ENCODE results near the gene NOS3.

The NOS3 gene

GRCh38 chr7:150990416-150991186 is at the start of gene NOS3:
TSS of gene NOS3 (plus strand) at chr7:150991017. CDS start at chr7:150993804, 2,787 bp downstream.
- no peak for DNase-seq

- DNase-seq = no peak
Measured at GRCh38 chr7:150941351-150942000, 49.3 kb upstream of the NOS3 start.

GRCh38 chr7:150942001-150942590 is 48.7 kb upstream of the NOS3 start:
- peak; percentile 55 for DNase-seq

- no peak for DNase-seq
Measured at GRCh38 chr7:150942591-150943452, 48.0 kb upstream of the NOS3 start.

GRCh38 chr7:150943453-150943814 is 47.4 kb upstream of the NOS3 start:
- DNase-seq = no peak

GRCh38 chr7:150944066-150945042 is 46.5 kb upstream of the NOS3 start:
- no peak for DNase-seq

GRCh38 chr7:150945171-150945852 is 45.5 kb upstream of the NOS3 start:
- no peak for DNase-seq

- DNase-seq = no peak
Measured at GRCh38 chr7:150945853-150946420, 44.9 kb upstream of the NOS3 start.

- no peak for DNase-seq
Measured at GRCh38 chr7:150946421-150947240, 44.2 kb upstream of the NOS3 start.

GRCh38 chr7:150947241-150947745 is 43.5 kb upstream of the NOS3 start:
- DNase-seq = no peak

- DNase-seq = no peak
Measured at GRCh38 chr7:150947761-150948651, 42.8 kb upstream of the NOS3 start.

- no peak for DNase-seq
Measured at GRCh38 chr7:150948791-150949251, 42.0 kb upstream of the NOS3 start.

- no peak for DNase-seq
Measured at GRCh38 chr7:150949564-150949963, 41.3 kb upstream of the NOS3 start.

GRCh38 chr7:150949971-150950491 is 40.8 kb upstream of the NOS3 start:
- no peak for DNase-seq

GRCh38 chr7:150950496-150951180 is 40.2 kb upstream of the NOS3 start:
- no peak for DNase-seq

GRCh38 chr7:150951181-150951520 is 39.7 kb upstream of the NOS3 start:
- DNase-seq = no peak

- DNase-seq = no peak
Measured at GRCh38 chr7:150951521-150951920, 39.3 kb upstream of the NOS3 start.
